HFF-Myc (cell line): ENCODE results near the gene EPHB2.
"Not testable (repeated sequence)": the region's sequence is repeated elsewhere in the genome, so short reads cannot be mapped to it uniquely, and the experiment has no call there.

ENCODE experiments used
- DNase-seq: peaks from one replicate; pipeline ENCODE4 v3.0.0-alpha.2; 2011; ENCODE audit warnings: low read depth; ENCODE audit errors: extremely low read depth
- H3K4me3 ChIP-seq: replicated peaks from 2 replicates; pipeline ENCODE4 v1.5.1; 2011; ENCODE audit warnings: low read depth, mild to moderate bottlenecking, control low read depth, low read length
- TF ChIP-seq, protein P1 (sequence below): IDR thresholded peaks from 2 replicates; pipeline ENCODE4 v1.5.1; 2012; ENCODE audit warnings: mild to moderate bottlenecking, low read depth, low read length, control low read depth; ENCODE audit errors: missing control alignments

EPHB2 gene

DNA sequence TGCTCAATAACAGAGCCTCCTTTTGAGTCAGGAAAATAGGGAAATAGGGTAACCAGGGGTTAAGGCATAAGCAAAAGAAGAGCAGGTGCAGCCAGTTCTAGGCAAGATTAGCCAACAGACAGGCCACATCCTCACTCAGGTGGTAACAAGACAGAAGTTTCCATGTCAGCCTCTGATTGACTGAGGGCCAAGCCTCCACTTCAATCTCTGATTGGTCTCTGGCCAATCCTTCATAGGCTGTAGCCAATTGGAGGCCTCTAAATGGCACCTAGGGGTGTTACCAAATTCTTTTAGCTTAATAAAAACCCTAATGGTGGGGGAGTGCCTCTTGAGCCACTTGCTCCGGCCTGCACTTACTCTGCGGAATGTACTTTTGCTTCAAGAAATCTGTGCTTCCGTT is 224.8 kb downstream of the EPHB2 start:
- TF ChIP-seq, protein P1, sequence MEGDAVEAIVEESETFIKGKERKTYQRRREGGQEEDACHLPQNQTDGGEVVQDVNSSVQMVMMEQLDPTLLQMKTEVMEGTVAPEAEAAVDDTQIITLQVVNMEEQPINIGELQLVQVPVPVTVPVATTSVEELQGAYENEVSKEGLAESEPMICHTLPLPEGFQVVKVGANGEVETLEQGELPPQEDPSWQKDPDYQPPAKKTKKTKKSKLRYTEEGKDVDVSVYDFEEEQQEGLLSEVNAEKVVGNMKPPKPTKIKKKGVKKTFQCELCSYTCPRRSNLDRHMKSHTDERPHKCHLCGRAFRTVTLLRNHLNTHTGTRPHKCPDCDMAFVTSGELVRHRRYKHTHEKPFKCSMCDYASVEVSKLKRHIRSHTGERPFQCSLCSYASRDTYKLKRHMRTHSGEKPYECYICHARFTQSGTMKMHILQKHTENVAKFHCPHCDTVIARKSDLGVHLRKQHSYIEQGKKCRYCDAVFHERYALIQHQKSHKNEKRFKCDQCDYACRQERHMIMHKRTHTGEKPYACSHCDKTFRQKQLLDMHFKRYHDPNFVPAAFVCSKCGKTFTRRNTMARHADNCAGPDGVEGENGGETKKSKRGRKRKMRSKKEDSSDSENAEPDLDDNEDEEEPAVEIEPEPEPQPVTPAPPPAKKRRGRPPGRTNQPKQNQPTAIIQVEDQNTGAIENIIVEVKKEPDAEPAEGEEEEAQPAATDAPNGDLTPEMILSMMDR = no peak
- DNase-seq = no peak
- no peak overlapping the region for H3K4me3 ChIP-seq

DNA sequence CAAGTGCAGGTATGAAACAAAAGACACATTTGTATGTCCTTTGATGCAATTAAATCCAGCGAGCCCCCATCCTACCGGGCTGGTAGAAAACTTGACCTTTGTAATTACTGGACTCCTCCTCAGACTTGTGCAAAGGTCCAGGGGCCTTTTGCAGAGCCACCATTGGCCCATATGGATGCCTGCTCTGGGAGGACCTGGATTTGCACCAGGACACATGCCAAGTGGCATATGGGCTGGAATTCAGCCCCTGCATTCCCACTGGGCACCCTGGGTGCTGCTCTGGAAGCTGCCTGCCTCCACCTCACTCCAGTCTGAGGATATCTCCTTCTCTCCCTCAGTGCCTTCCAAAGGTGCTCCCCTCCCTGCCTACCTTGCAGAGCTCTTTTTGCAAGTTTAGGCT is 226.0 kb downstream of the EPHB2 start:
- no peak overlapping the region for H3K4me3 ChIP-seq
- no peak for DNase-seq
- TF ChIP-seq, protein P1 = no peak

DNA sequence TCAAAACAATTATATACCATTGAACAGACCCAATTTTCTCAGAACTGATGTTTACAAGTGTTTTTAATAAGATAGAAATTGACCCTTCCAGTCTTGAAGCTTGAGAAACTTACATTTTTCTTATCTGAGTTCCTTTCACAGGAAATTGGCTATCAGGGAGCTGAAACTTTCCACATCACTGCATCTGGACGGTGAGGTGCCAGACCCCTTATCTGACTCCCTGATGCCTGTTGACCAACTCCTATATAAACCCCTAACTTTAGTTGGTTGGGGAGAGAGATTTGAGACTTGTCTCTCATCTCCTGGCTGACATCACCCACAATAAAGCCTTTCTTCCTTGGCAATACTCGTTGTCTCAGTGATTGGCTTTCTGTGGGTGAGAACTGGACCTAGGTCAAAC is 230.6 kb downstream of the EPHB2 start:
- no peak overlapping the region for H3K4me3 ChIP-seq
- no peak for DNase-seq
- TF ChIP-seq, protein P1 = no peak

DNA sequence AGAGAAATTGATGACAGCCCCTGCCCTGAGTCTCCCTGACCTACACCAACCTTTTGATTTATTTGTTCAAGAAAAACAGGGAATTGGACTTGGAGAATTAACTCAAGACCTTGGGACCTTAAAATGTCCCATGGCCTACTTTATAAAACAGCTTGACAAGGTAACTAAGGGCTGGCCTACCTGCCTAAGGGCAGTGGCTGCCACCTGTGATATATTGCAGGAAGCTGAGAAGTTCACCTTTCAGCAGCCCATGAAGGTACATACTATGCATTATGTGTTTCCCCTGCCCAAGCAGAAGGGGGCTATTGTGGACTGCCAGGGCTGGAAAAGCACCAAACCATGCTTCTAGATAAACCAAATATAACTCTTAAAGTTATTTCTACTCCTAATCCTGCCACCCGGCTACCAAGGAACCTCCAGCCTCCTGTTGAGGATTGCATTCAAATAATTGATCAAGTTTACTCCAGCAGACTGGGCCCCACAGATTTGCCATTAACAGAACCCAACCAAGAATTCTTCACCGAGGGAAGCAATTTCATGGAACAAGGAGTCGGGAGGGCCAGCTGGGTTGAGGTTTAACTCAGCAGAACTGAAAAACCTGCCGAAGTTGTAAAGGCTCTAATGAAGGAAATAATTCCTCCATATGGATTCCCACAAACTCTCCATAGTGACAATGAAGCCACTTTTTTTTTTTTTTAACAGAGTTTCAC is 233.9 kb downstream of the EPHB2 start:
- TF ChIP-seq, protein P1 = no peak
- no peak overlapping the region for H3K4me3 ChIP-seq
- no peak for DNase-seq

DNA sequence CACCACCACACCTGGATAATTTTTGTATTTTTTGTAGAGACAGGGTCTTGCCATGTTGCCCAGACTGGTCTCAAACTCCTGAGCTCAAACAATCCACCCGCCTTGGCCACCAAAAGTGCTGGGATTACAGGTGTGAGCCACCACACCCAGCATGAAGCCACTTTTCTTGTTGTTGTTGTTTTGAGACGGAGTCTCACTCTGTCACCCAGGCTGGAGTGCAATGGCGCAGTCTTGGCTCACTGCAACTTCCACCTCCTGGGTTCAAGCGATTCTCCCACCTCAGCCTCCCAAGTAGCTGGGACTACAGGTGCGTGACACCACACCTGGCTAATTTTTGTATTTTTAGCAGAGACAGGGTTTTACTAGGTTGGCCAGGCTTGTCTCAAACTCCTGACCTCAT is 234.5 kb downstream of the EPHB2 start:
- not testable (repeated sequence) for DNase-seq, H3K4me3 ChIP-seq

DNA sequence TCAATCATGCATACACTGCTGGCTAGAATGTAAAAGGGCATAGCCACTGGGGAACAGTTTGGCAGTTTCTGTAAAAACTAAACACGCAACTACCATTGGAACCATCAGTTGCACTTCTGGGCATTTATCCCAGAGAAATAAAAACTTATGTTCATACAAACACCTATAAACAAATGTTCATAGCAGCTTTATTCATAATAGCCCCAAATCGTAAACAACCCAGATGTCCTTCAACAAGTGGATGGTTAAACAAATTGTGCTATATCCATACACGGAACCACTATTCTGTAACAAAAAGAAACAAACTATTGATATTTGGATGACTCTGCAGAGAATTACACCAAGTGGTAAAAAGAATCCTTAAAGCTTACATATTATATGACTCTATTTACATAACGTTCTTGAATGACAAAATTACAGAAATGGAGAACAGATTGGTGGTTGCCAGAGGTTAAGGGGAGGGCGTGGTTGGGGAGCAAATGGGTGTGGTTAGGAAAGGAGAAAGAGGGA is 239.2 kb downstream of the EPHB2 start:
- TF ChIP-seq, protein P1 = no peak
- no peak overlapping the region for H3K4me3 ChIP-seq
- DNase-seq = no peak

DNA sequence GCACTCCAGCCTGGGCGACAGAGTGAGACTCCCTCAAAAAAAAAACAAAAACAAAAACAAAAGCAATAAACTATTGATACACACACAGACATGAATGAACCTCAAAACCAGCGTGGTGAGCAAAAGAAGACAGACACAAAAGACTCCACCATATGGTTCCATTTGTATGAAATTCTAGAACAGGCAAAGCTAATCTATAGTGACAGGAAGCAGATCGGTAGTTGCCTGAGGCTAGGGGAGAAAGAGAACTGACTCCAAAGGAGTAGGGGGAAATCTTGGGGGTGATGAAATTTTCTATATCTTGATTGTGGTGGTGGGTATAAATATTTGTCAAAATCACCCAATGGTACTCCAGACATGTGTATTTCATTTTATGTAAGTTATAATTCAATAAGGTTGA is 241.2 kb downstream of the EPHB2 start:
- no peak overlapping the region for H3K4me3 ChIP-seq
- TF ChIP-seq, protein P1 = no peak
- DNase-seq = no peak
